ENCODE results near the gene SLC25A3. TPM values are rescaled to one million over a fixed set of nuclear protein-coding genes. Genes with fewer than 3 reads are reported as not detected.

Gene SLC25A3
- total RNA-seq, 2 donors from 2014 or later, result 522 to 531 TPM

GRCh38 chr12:98651328-98651727, 57.8 kb downstream of the SLC25A3 start:
- Mint-ChIP-seq H3K4me1 (peaks cover 7% of the 10 kb centered on the region), H3K9me3 (no peaks in the 10 kb centered on the region)
- TF ChIP-seq CTCF (conservative IDR thresholded peaks at IDR 0.05), result no peak

DNA sequence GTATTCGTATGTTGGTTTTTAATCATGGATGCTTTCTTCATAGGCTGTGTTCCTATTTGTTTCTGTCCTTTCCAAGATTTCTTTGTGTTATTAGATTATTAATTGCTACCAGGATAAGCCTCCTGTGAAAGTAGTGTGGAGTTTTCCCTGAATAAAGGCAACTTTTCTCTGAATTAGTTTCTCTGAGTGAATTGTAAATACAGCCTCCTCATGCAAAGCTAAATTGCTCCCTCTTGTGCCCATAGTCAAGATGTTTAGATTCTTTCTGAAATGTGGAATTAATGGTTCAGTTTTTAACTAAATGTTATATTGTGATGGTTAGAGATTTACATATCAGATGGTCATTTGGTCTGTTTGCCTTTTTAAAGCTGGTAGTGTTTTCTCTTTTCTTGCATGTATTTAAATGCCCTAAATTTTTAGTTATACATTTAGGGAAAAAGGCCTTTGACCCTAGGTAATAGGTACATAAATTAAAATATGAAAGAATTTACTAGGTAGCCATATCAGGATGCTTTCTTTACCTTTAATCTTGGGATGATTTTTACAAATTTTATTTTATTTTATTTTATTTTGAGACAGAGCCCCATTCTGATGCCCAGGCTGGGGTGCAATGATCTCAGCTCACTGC, 60.5 kb downstream of the SLC25A3 start:
- H3K4me3 ChIP-seq (ENCODE audit: low read length), result no peak overlapping the region
- 86 to 100% methylated on average over 1 of the region's 1 CpG for WGBS, 2 experiments (ENCODE audit: insufficient coverage in 1 of 2, insufficient read length in 1 of 2)
- H3K27ac ChIP-seq (ENCODE audit: low read depth, low read length), result no peak overlapping the region
- peak overlapping the region; percentile 37 for H3K27ac Mint-ChIP-seq
- peaks cover 70% of the 10 kb centered on the region for H3K36me3 ChIP-seq (ENCODE audit: control insufficient read depth, insufficient read depth, low read length)
- H3K4me1 ChIP-seq (ENCODE audit: control insufficient read depth, insufficient read depth, low read length), result no peaks in the 10 kb centered on the region
- peak; percentile 88 for TF ChIP-seq CTCF (conservative IDR thresholded peaks at IDR 0.05)
- no peak for DNase-seq
- H3K9ac ChIP-seq (ENCODE audit: extremely low read depth, low read length, poor library complexity, severe bottlenecking), result no peak overlapping the region
- H3K9me3 ChIP-seq (ENCODE audit: control insufficient read depth, low read length), result no peaks in the 10 kb centered on the region
- peaks cover 2% of the 10 kb centered on the region for H3K4me1 Mint-ChIP-seq
- no peak overlapping the region for H3K4me3 Mint-ChIP-seq
- no peaks in the 10 kb centered on the region for H3K27me3 Mint-ChIP-seq (ENCODE audit: insufficient read depth)
- H3K27me3 ChIP-seq (ENCODE audit: control insufficient read depth, insufficient read depth, low read length, poor library complexity, severe bottlenecking), result no peaks in the 10 kb centered on the region
- no peaks in the 10 kb centered on the region for H3K9me3 Mint-ChIP-seq
- H3K36me3 Mint-ChIP-seq (ENCODE audit: low read depth), result peaks cover 47% of the 10 kb centered on the region

More at GRCh38 chr12:98651328-98651727, 57.8 kb downstream of the SLC25A3 start:
- Histone ChIP-seq H3K27ac (ENCODE audit: low read depth, low read length) (no peak overlapping the region), H3K9ac (ENCODE audit: extremely low read depth, low read length, poor library complexity, severe bottlenecking) (no peak overlapping the region), H3K27me3 (ENCODE audit: control insufficient read depth, insufficient read depth, low read length, poor library complexity, severe bottlenecking) (no peaks in the 10 kb centered on the region), H3K4me3 (ENCODE audit: low read length) (no peak overlapping the region), H3K9me3 (ENCODE audit: control insufficient read depth, low read length) (no peaks in the 10 kb centered on the region), H3K4me1 (ENCODE audit: control insufficient read depth, insufficient read depth, low read length) (no peaks in the 10 kb centered on the region), H3K36me3 (ENCODE audit: control insufficient read depth, insufficient read depth, low read length) (peaks cover 60% of the 10 kb centered on the region)
- Mint-ChIP-seq H3K27me3 (ENCODE audit: insufficient read depth) (no peaks in the 10 kb centered on the region), H3K27ac (no peak overlapping the region), H3K36me3 (ENCODE audit: low read depth) (peaks cover 37% of the 10 kb centered on the region), H3K4me3 (no peak overlapping the region)
- DNase-seq, result no peak

Other genes with a start within 250 kb of the SLC25A3 start
- gene TMPO, start 78.1 kb upstream of the SLC25A3 start, total RNA-seq, result 100 to 1,000 TPM; 176 to 203 TPM
- gene IKBIP, start 51.1 kb downstream of the SLC25A3 start, total RNA-seq, result 10 to 100 TPM; 10.6 to 16.3 TPM
- 10 to 100 TPM; 23.8 to 32.4 TPM for gene APAF1, start 51.6 kb downstream of the SLC25A3 start, total RNA-seq

Measured in endodermal cell (in vitro differentiated cells).